PC-3 (cell line): ENCODE measurements around the gene GABBR1.

ENCODE experiments used
- CTCF ChIP-seq: fragments of 300-600 bp; sonication (generic); conservative IDR thresholded peaks from 2 replicates; pipeline ENCODE4 v1.5.1; 2017; ENCODE audit warnings: antibody characterized with exemption, low read depth, mild to moderate bottlenecking, low read length
- EZH2phosphoT487 ChIP-seq: fragments of 300-600 bp; sonication (generic); IDR thresholded peaks from 2 replicates; pipeline ENCODE4 v1.6.1; 2018; ENCODE audit warnings: mild to moderate bottlenecking, antibody characterized with exemption, low read length, borderline replicate concordance

- TF ChIP-seq CTCF (no peak), EZH2phosphoT487 (no peak)
Observed at GRCh38 chr6:29537714-29538403, 95.1 kb downstream of the GABBR1 start.
